Panc1 (cell line): ENCODE results near the gene ZNF835. TPM values are rescaled to one million over a fixed set of nuclear protein-coding genes. Genes with fewer than 3 reads are reported as not detected.

Experiments used
- ATAC-seq: fragments of 200-7000 bp; cut with Tn5 transposase; 2 replicates; pipeline ENCODE4 v1.9.1; 2020; ENCODE audit warnings: mild to moderate bottlenecking, moderate library complexity
- Bru-seq: library from RNA; stranded (reverse); fragments of 400-500 nt; gene quantifications from one replicate; lab custom pipeline; 2021; lab: Mats Ljungman, UMichigan
- BruChase-seq, 2 experiments: library from RNA; stranded (reverse); fragments of 400-500 nt; gene quantifications; one replicate each; lab custom pipeline; 2021; lab: Mats Ljungman, UMichigan
- BruUV-seq: library from RNA; stranded (reverse); fragments of 400-500 nt; replicated peaks from 2 replicates; lab custom pipeline; 2021; lab: Mats Ljungman, UMichigan
- CTCF ChIA-PET: fragments of 300-600 bp; sonication (Branson Sonifier 250); formaldehyde crosslinking; loops from one replicate; lab custom pipeline; 2022; ENCODE audit warnings: antibody characterized with exemption; lab: Charles Lee
- POLR2A ChIA-PET: fragments of 300-600 bp; sonication (Branson Sonifier 250); formaldehyde crosslinking; loops from one replicate; lab custom pipeline; 2022; ENCODE audit warnings: antibody characterized with exemption; lab: Charles Lee
- DNase-seq: peaks from one replicate; pipeline ENCODE4 v3.0.0-alpha.2; 2010; ENCODE audit warnings: low read depth, low spot score
- H3K27ac ChIP-seq: 2 replicates; pipeline ENCODE4 v1.5.1; 2011; ENCODE audit warnings: mild to moderate bottlenecking, low read length, inconsistent platforms
- H3K27me3 ChIP-seq: fragments of 200-500 bp; sonication (Bioruptor generic); 2 replicates; pipeline ENCODE4 v1.6.0; 2014; ENCODE audit warnings: low read length, inconsistent platforms; ENCODE audit not compliant: control insufficient read depth, insufficient read depth
- H3K36me3 ChIP-seq: fragments of 200-500 bp; sonication (Bioruptor generic); 2 replicates; pipeline ENCODE4 v1.5.1; 2014; ENCODE audit warnings: inconsistent platforms, mild to moderate bottlenecking, low read length, moderate library complexity; ENCODE audit not compliant: control insufficient read depth, insufficient read depth
- H3K4me1 ChIP-seq: 2 replicates; pipeline ENCODE4 v1.5.1; 2011; ENCODE audit warnings: inconsistent platforms, mild to moderate bottlenecking, low read length, moderate library complexity; ENCODE audit not compliant: control insufficient read depth, insufficient read depth
- H3K4me3 ChIP-seq, 2 experiments: 2 replicates each; pipeline ENCODE4 v1.5.1; 2011 to 2012; ENCODE audit warnings: low read depth in 2 of 2, low read length in 2 of 2, mild to moderate bottlenecking in 2 of 2, inconsistent platforms in 1 of 2, moderate library complexity in 1 of 2
- H3K9me3 ChIP-seq: fragments of 200-500 bp; sonication (Bioruptor generic); 2 replicates; pipeline ENCODE4 v1.5.1; 2014; ENCODE audit warnings: low read depth, mild to moderate bottlenecking, inconsistent platforms, low read length, moderate library complexity; ENCODE audit not compliant: control insufficient read depth, insufficient read depth
- CTCF ChIP-seq: fragments of 450-650 bp; IDR thresholded peaks from 2 replicates; pipeline ENCODE4 v1.5.1; 2017; ENCODE audit warnings: mild to moderate bottlenecking
- POLR2AphosphoS5 ChIP-seq: IDR thresholded peaks from 2 replicates; pipeline ENCODE4 v1.6.1; 2012; ENCODE audit warnings: mild to moderate bottlenecking, low read depth, low read length, moderate library complexity
- REST ChIP-seq, 2 experiments: IDR thresholded peaks; 2 replicates each; pipeline ENCODE4 v1.6.1; 2011 to 2012; ENCODE audit warnings: low read depth in 2 of 2, control low read depth in 1 of 2, low read length in 1 of 2, mild to moderate bottlenecking in 1 of 2, moderate library complexity in 1 of 2; ENCODE audit not compliant: insufficient read depth in 1 of 2
- SIN3A ChIP-seq: IDR thresholded peaks from 2 replicates; pipeline ENCODE4 v1.6.1; 2012; ENCODE audit warnings: low read depth, mild to moderate bottlenecking, low read length, moderate library complexity, borderline replicate concordance; ENCODE audit not compliant: insufficient read depth
- TCF7L2 ChIP-seq: IDR thresholded peaks from 2 replicates; pipeline ENCODE4 v1.6.1; 2011; ENCODE audit warnings: mild to moderate bottlenecking, low read depth, low read length, inconsistent platforms
- in situ Hi-C: cut with HindIII; loops from 2 replicates; pipeline ENCODE4 v1.10.0; 2016; ENCODE audit warnings: low sequenced_read_pairs, low pct_unique_long_range_greater_than_20kb
- intact Hi-C: fragments of 100-400 bp; cut with micrococcal nuclease; formaldehyde crosslinking; loops from one replicate; pipeline ENCODE4 v1.10.0; 2022; ENCODE audit not compliant: unreplicated experiment
- long read RNA-seq: library from polyadenylated mRNA; unstranded; transcript quantifications from one replicate; pipeline ENCODE4 v2.0.0, GENCODE V29; 2021; ENCODE audit not compliant: unreplicated experiment
- polyA plus RNA-seq: library from polyadenylated mRNA; unstranded; fragments of >200 nt; gene quantifications from one replicate; pipeline ENCODE4 v1.2.1, GENCODE V29; 2012; ENCODE audit warnings: missing spikeins; ENCODE audit not compliant: insufficient read length
- total RNA-seq: library from RNA; stranded (reverse); gene quantifications from one replicate; pipeline ENCODE4 v1.2.1, GENCODE V29; 2021; ENCODE audit not compliant: unreplicated experiment

ZNF835 gene
- total RNA-seq (not detected), Bru-seq, nascent RNA (percentile 12 among the genes with signal in this experiment), BruChase-seq, experiment 1, labeled RNA remaining after a 2-hour chase (percentile 12 among the genes with signal in this experiment), BruChase-seq, experiment 2, labeled RNA remaining after a 6-hour chase (not detected)
- polyA plus RNA-seq: not detected
- long read RNA-seq: 0 reads

GRCh38 chr19:56671613-56671994 lies at the start of gene ZNF835:
Gene ZNF835, minus strand, starts transcription at chr19:56671757. Its CDS starts 6,559 bp downstream, at chr19:56665198.
- BruUV-seq: no TSS peak

GRCh38 chr19:56720281-56720680 lies 48.7 kb upstream of the ZNF835 start:
- H3K36me3 ChIP-seq: no peaks in the 10 kb centered on the region
- ChIA-PET CTCF (no interaction called here), POLR2A (no interaction called here)
- ATAC-seq: no peak
- no TSS peak for BruUV-seq
- no peak overlapping the region for H3K27ac ChIP-seq
- DNase-seq: no peak
- in situ Hi-C loops (no loop called here), intact Hi-C loops (loop anchor here (10.0 kb wide), 1 partner anchor 375 kb away; no protein-coding TSS in a partner anchor)
- no peaks in the 10 kb centered on the region for H3K9me3 ChIP-seq
- no peak overlapping the region for H3K4me3 ChIP-seq
- TF ChIP-seq POLR2AphosphoS5 (no peak), REST (IDR thresholded peaks at IDR 0.05; ENCODE audit: insufficient read depth in 1 of 2, low read depth in 2 of 2, low read length in 1 of 2) (no peak), SIN3A (no peak), TCF7L2 (no peak), CTCF (no peak)
- H3K4me1 ChIP-seq: no peaks in the 10 kb centered on the region
- H3K27me3 ChIP-seq: no peaks in the 10 kb centered on the region; the same call in 1 of the 2 replicates

More at GRCh38 chr19:56671613-56671994, at the start of gene ZNF835:
- Histone ChIP-seq H3K4me3 (no peak within 1 kb of the TSS), H3K4me1 (no peaks in the 10 kb centered on the region), H3K36me3 (no peaks in the 10 kb centered on the region), H3K27ac (no peak within 1 kb of the TSS), H3K9me3 (no peaks in the 10 kb centered on the region; the same call in 1 of the 2 replicates), H3K27me3 (no peaks in the 10 kb centered on the region)
- ChIA-PET POLR2A (no interaction called here), CTCF (no interaction called here)
- intact Hi-C loops: no loop called here
- no peak for ATAC-seq
- no peak for TF ChIP-seq TCF7L2
- no peak for TF ChIP-seq REST (IDR thresholded peaks at IDR 0.05; ENCODE audit: insufficient read depth in 1 of 2, low read depth in 2 of 2, low read length in 1 of 2)
- no peak for TF ChIP-seq SIN3A
- no peak for TF ChIP-seq CTCF
- no peak for TF ChIP-seq POLR2AphosphoS5
- DNase-seq: no peak
- in situ Hi-C loops: no loop called here
